NCI-H1694 (cell line): ENCODE data around the gene ABCG4.

Experiments
- DNase-seq: peaks from one replicate; lab custom pipeline; 2025; lab: John Stamatoyannopoulos, UW

Gene ABCG4

GRCh38 chr11:119206511-119207414, 57.9 kb downstream of the ABCG4 start:
- no peak for DNase-seq

- DNase-seq: no peak
These were observed 58.6 kb downstream of the ABCG4 start for GRCh38 chr11:119207415-119207960.

GRCh38 chr11:119209186-119209585, 60.3 kb downstream of the ABCG4 start:
- DNase-seq: no peak

GRCh38 chr11:119210050-119210449, 61.2 kb downstream of the ABCG4 start:
- no peak for DNase-seq
